HG02981 (cell line): ENCODE results near the gene CUX1.
A peak's percentile ranks its signal among the peaks of the same experiment; 100 is the strongest.
"Not testable (repeated sequence)": the region's sequence is repeated elsewhere in the genome, so short reads cannot be mapped to it uniquely, and the experiment has no call there.

Experiments used
- ATAC-seq: cut with Tn5 transposase; IDR thresholded peaks from one replicate; pipeline ENCODE4 v1.9.1; 2021; ENCODE audit warnings: mild to moderate bottlenecking, moderate library complexity; ENCODE audit not compliant: unreplicated experiment

Gene CUX1

GRCh38 chr7:101792682-101793071 lies 24.7 kb upstream of the CUX1 start:
- not testable (repeated sequence) for ATAC-seq

- no peak for ATAC-seq
These were observed 22.0 kb upstream of the CUX1 start for GRCh38 chr7:101795461-101795860.

GRCh38 chr7:101798173-101798572 lies 19.3 kb upstream of the CUX1 start:
- ATAC-seq, result not testable (repeated sequence)

GRCh38 chr7:101803203-101804087 lies 14.0 kb upstream of the CUX1 start:
- no peak for ATAC-seq

GRCh38 chr7:101804088-101804963 lies 13.1 kb upstream of the CUX1 start:
- no peak for ATAC-seq

- ATAC-seq, result no peak
These were observed 12.5 kb upstream of the CUX1 start for GRCh38 chr7:101804967-101805366.

- no peak for ATAC-seq
These were observed 4.8 kb upstream of the CUX1 start for GRCh38 chr7:101812595-101812994.

GRCh38 chr7:101813402-101814019 lies 3.9 kb upstream of the CUX1 start:
- no peak for ATAC-seq

GRCh38 chr7:101814081-101814990 lies 3.1 kb upstream of the CUX1 start:
- ATAC-seq, result no peak

GRCh38 chr7:101814991-101815825 lies 2.2 kb upstream of the CUX1 start:
- ATAC-seq, result peak; percentile 32

- ATAC-seq, result peak; percentile 48
These were observed 1.4 kb upstream of the CUX1 start for GRCh38 chr7:101815826-101816594.

GRCh38 chr7:101816595-101817470 lies 593 bp upstream of the CUX1 start:
- ATAC-seq, result no peak

- ATAC-seq, result no peak
These were observed 1.1 kb downstream of the CUX1 start for GRCh38 chr7:101818287-101819071.

GRCh38 chr7:101819183-101819582 lies 1.8 kb downstream of the CUX1 start:
- ATAC-seq, result no peak

GRCh38 chr7:101819913-101820522 lies 2.6 kb downstream of the CUX1 start:
- no peak for ATAC-seq

- no peak for ATAC-seq
These were observed 3.3 kb downstream of the CUX1 start for GRCh38 chr7:101820703-101821102.
